Raji (cell line): Measurements from ENCODE around the gene BACE2.

Experiments
- POLR2A ChIP-seq: IDR thresholded peaks from 2 replicates; pipeline ENCODE4 v1.6.1; 2011; ENCODE audit warnings: low read depth, low read length, control low read depth; ENCODE audit not compliant: insufficient read depth

The BACE2 gene

DNA sequence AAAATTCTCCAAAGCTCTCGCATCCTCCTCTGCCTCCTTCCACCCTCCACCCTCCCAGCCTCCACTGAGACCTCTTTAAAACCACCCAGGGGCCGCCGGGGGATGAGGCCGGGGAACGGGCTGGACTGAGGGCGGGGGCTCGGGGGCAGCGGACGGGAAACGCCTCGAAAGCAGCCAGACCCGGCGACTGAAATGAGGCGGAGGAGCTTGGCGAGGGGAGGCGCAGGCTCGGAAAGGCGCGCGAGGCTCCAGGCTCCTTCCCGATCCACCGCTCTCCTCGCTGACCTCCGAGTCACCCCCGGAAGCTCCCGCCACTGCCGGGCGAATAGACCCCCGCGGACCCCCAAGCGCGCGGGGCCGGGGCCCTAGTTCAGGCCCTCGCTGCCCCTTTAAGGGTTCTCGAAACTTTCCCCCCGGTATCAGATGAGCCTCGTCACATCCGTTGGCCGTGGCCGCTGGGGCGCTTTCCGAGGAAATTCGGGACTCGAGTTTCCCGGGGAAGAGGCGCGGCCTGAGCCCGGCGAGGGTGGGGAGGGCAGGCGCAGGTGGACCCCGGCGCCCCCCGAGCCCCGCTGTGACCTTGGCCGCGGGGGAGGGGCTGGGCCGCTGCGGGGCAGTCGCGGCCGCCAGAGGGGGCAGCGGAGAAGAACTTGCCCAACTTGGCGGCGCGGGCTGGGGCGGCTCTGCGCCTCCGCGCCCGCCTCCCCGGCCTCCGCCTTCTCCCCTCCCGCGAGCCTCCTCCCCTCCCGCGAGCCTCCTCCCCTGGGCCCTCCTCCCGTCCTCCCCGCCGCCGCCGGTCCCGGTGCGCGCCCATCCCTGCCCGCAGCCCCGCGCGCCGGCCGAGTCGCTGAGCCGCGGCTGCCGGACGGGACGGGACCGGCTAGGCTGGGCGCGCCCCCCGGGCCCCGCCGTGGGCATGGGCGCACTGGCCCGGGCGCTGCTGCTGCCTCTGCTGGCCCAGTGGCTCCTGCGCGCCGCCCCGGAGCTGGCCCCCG lies at the start of gene BACE2:
Gene BACE2, plus strand, starts transcription at position 813 of the 995 bp plus-strand sequence. Its CDS starts 104 bp downstream, at position 917.
- no peak for TF ChIP-seq POLR2A

DNA sequence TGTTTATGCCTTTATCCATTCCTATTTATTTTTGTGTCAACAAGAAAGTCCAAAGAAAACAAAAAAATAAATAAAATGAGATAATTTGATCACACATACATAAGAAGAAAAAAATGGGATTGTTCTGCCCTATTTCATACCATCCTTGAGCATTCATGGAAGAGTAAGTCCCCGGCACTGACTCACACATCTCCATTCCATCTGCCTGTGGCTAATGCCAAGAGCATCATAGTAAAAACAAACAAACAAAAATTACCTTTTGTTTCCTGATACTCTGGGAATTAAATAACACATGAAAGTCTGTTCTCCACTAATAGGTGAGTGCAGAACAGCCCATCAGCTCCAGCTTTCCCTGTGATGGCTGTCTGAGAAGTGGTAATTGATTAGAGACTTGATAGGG lies 48.1 kb upstream of the BACE2 start:
- TF ChIP-seq POLR2A = no peak

DNA sequence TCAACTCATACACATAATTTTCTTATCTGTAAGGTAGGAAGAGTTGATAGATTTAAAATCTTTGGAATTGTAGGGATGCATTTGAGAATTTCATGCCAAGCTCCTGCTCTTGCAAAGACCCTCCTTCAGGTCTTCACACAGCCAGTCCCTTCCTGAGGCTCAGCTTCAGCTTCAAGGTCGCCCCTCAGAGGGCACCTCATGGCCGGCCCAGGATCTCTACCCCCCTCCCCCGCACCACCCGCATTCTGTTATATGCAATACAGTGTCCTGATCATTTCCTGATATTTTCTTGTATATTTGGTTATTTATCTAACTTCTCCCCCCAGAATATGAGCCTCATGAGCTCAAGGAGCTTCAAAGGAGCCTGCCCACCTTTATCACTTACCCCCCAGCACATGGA lies 47.0 kb upstream of the BACE2 start:
- TF ChIP-seq POLR2A = no peak

DNA sequence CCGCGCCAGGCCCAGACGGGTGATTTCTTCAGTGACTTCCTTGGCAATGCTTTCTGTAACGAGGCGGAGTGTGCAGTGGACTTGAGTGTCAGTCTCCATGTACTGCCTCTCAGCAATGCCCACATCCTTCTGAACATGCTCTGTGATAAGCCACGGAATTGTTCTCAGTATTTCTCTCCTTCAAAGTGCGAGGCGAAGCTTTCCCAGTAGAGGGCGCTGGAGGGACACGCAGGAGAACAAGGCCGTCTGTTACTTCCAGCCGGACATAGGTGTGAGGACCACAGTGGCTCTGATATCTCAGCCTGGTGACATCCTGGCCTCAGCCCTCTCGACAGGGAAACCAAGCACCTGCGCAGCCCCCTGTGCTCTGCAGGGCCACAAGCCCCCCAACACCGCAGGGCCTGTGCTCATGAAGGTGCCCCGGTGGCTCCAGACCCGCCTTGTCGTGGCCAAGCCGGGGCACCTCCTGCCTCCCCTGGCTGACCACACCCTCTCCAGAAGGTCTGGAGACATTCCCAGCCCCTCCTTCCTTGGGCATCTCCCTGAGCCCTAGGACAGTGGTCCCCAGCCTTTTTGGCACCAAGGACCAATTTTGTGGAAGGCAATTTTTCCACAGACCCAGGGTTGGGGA lies 46.1 kb upstream of the BACE2 start:
- no peak for TF ChIP-seq POLR2A

DNA sequence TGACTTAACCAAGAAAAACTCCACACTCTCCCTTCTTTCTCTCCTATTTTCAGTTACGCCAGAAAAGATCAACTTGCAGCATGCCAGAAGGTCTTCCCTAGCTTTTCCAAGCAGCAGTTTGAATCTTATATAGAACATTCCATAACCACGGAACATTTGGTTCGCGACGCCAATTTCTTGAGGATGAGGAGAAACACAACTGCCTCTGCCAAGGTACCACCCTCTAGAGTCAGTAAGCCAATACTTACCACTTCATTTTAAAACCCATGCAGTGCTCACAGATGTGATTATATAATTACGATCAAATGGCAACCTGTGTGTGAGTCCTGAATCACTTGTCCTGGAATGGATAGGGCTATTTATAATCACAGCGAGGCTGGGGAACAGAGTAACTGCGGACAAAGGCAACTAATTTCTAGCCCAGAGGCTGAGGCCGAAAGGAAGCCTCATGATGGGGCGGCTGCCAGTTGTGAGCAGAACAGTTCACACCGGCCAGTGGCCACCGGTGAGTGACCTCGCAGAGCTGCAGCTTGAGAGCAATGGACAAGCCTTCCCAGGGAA lies 43.2 kb upstream of the BACE2 start:
- no peak for TF ChIP-seq POLR2A

DNA sequence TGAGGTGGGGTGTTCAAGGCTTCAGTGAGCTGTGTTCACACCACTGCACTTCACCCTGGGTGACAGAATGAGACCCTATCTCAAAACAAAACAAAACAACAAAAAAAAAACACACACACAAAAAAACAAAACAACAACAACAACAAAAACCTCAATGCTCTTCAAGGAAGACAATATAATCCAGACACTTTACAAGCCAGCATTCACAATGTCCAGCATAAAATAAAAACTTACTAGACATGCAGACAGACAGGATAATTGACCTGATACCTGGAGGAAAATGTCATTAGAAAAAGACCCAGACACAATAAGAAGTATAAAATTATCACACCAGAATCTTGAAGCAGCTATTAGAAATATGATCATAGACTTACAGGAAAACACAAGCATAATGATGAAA lies 39.0 kb upstream of the BACE2 start:
- no peak for TF ChIP-seq POLR2A

DNA sequence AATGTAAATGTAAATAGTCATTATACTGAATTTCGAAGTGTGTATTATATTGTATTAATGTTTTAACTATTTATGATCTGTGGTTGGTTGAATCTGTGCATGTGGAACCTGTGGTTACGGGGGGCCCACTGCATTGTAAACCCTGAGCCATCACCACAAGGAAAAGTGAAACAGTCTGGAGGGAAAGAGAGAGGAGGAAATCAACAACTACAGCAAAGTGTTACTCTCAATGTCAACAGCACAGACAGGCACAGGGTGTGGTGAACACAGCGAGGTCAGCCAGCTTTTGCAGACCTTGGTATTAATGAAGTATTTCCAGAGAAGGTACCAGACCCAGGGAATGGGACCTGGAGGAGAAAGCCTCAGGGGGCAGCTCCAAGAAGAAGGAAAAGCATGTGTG lies 37.1 kb upstream of the BACE2 start:
- TF ChIP-seq POLR2A = no peak

DNA sequence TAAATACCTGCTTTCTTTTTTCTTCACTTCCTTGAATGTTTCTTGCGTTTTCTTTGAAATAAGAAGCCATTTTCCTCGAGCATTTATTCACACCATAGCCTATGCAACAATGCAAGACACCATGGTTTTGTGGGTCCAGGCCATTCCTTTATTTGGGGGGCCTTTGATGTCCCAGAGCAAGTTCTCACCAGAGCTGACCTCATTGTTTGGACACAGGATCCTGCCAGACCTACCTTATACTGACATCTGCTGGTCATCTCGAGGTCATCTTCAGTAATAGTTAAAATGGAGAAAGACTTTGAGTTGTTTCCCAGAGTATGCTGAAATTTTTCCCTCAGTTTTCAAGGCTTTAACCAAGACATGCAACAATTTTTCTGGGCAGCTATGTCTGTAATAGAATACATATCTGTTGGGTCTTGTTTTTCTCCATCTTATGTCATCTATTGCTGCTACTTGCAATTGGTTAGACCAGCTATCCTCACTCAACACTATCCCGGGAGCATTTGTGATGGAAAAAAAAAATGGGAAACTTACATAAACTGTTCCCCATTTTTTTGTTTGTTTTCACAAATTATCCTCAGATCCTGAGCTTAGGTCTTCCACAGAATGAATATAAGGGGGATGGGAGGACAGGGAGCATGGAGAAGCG lies 34.0 kb upstream of the BACE2 start:
- no peak for TF ChIP-seq POLR2A

DNA sequence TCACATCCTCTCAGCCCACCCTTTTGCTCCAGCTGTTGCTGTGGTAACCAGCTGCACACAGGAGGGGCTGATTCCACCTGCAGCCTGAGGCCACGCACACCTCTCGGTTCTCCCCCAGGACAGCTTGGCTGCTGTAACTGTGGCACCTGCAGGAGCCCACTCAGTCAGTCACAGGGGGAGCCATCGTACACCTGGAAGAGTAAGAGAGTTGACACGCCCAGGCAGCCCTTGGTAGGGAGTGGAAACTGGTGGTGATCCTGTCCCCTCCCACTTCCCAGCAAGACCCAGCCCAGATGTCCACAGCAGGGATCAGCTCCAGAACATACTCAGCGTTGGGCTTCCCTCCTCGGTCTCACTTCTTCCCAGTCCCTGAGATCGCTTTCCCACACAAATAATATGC lies 32.2 kb upstream of the BACE2 start:
- TF ChIP-seq POLR2A = no peak

DNA sequence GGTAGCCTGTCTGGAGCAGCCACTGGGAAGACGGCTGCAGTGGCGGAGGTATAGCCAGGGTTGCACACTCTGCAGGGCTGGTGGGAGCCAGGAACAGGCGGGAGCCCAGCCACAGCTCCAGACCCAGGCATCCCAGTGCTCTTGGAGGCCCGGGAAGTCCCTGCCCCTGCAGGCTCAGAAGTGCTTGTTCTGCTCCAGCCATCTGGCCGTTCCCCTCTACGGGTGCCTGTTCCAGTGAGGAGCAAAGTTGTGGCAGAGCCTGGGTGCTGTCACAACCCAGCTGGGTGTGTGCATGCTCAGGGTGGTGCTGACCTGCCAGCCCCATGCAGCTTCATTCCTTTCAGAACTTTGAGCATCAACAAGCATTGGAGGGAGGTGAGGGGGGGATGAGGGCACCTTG lies 31.7 kb upstream of the BACE2 start:
- TF ChIP-seq POLR2A = no peak

DNA sequence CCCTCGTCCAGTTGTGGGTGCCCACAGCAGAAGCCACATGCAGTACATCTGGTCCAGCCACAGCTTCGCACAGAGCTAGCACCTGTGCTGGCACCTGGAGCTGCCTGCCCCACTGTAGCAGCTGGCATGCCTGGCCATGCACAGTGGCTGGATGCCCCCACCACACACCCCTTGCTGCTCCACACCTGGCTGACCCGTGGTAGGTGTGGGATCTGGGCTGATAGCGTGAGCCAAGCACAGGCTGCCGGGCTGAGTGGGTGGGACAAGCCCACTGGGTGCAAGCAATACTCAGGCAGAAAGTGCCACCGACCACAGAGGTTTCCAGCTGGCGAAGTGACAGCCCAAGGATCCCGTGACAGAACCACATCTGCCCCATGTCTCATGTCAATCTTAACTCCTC lies 30.6 kb upstream of the BACE2 start:
- TF ChIP-seq POLR2A = no peak

DNA sequence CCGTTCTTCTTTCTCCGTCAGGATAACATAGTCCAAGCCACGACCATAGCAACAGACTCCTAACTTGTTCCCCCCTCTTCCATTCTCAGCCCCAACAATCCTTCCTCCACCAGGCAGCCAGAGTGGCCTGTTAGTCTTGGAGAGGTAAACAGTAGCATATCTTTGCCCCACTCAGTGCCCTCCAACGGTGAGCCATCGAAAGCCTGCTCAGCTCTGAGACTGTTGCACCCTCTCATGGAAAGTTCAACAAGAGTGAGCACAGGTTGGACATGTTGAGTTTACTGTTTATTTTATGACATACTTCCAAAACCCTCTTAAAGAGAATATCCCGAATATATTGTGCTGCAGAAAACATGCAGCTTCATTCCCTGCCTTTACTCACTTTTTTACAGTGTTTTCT lies 30.1 kb upstream of the BACE2 start:
- TF ChIP-seq POLR2A = no peak

DNA sequence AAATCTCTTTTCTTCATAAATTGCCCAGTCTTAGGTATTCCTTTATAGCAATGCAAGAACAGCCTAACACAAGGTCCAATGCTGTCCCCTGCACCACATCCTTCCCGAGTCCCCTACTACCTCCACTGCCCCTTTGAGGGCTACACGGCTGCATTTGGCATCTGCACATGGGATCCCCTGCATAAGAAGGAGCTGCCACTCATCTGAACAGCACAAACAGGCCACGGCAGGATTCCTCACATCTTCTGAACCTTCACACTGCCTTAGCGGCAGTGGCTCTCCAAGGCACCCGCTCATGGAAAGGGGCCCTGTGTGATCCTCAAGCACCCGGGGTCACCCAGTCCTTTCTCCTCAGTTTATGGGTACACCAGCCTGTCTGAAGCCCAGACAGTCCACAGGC lies 29.2 kb upstream of the BACE2 start:
- no peak for TF ChIP-seq POLR2A

DNA sequence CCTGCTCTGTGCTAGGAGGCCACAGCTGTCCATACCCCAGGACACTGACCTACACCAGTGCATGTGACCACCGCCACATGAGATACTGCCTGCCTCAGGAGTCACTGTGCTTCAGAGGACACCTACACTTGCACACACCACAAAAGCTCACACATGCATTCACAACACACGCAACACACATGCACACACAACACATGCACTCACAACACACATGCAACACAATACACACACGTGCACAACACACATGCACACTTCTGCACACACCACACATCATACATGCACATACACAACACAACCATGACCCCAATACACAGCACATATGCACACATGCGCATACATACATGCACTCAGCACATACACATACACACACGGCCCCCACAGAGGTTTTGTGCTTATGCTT lies 28.7 kb upstream of the BACE2 start:
- TF ChIP-seq POLR2A = no peak

DNA sequence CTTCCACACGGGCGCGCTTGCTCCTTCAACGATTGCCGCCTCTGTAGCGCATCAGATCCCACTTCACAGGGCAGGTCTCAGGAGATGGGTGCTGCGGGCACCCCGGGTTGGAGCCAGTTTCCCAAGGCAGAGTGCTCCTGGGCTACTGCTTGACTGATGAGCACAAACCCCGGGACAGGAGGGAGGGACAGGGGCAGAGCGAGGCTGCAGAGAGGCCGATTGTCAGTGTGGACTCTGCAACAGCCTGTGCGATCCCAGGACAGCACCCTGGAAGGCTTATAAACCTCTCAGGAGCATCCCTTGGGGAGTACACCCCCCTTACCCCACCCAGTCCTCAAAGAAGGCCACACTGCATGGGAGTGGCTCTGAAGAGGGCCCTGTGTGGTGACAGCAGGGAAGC lies 28.0 kb upstream of the BACE2 start:
- TF ChIP-seq POLR2A = no peak
